Measurements from ENCODE around the gene IGSF5. TPM values are rescaled to one million over a fixed set of nuclear protein-coding genes. Genes with fewer than 3 reads are reported as not detected.
A peak's percentile ranks its signal among the peaks of the same experiment; 100 is the strongest.

The IGSF5 gene
- total and polyA plus RNA-seq, 12 donors = 1.2 to 6.2 (median 4.4) TPM

GRCh38 chr21:39796466-39796865, 51.5 kb downstream of the IGSF5 start:
- ATAC-seq = no peak
- intact Hi-C loops (cut with DNase I) = loop anchor here in 1 of 10 donors (5.0 kb wide), 1 partner anchor 331 kb away; no protein-coding TSS in a partner anchor

GRCh38 chr21:39799178-39799577, 54.2 kb downstream of the IGSF5 start:
- H3K9me3 ChIP-seq = no peaks in the 10 kb centered on the region
- TF ChIP-seq CTCF (IDR thresholded peaks at IDR 0.05) = no peak
- peak overlapping the region in 1 of 10 donors; percentile 7 for H3K4me3 ChIP-seq
- H3K27ac ChIP-seq = peak overlapping the region in 1 of 10 donors; percentile 38
- DNase-seq = peak; percentile 20 to 40
- intact Hi-C loops (cut with DNase I) = loop anchor here in 1 of 10 donors (5.0 kb wide), 1 partner anchor 328 kb away; no protein-coding TSS in a partner anchor
- H3K36me3 ChIP-seq = peaks cover 0 to 2% (median 0%) of the 10 kb centered on the region in 9 donors
- 54 to 63% methylated on average over 7 of the region's 7 CpGs for WGBS, 2 donors
- no peaks in the 10 kb centered on the region for H3K27me3 ChIP-seq
- ATAC-seq = peak in 7 of 8 donors; percentile 44 to 95 (median 84)
- H3K4me1 ChIP-seq = peaks cover 0 to 7% (median 0%) of the 10 kb centered on the region in 9 donors

More at GRCh38 chr21:39796466-39796865, 51.5 kb downstream of the IGSF5 start:
- TF ChIP-seq CTCF (IDR thresholded peaks at IDR 0.05) = no peak
- no peak overlapping the region for H3K4me3 ChIP-seq
- no peak overlapping the region for H3K27ac ChIP-seq
- no peaks in the 10 kb centered on the region for H3K9me3 ChIP-seq
- peaks cover 0 to 6% (median 0%) of the 10 kb centered on the region in 9 donors for H3K4me1 ChIP-seq
- H3K36me3 ChIP-seq = peaks cover 0 to 2% (median 0%) of the 10 kb centered on the region in 9 donors
- DNase-seq = no peak
- 92 to 94% methylated on average over 8 of the region's 8 CpGs for WGBS, 2 donors
- H3K27me3 ChIP-seq = no peaks in the 10 kb centered on the region

- 61 to 67% methylated on average over 4 of the region's 4 CpGs for WGBS, 2 donors
- ATAC-seq (no peak), DNase-seq (no peak)
- intact Hi-C loops (cut with DNase I) = no loop called here
- Histone ChIP-seq H3K4me3 (no peak overlapping the region), H3K36me3 (no peaks in the 10 kb centered on the region), H3K4me1 (peaks cover 0 to 9% (median 0%) of the 10 kb centered on the region in 9 donors), H3K27ac (no peak overlapping the region), H3K27me3 (no peaks in the 10 kb centered on the region), H3K9me3 (no peaks in the 10 kb centered on the region)
- no peak for TF ChIP-seq CTCF (IDR thresholded peaks at IDR 0.05)
Measured at GRCh38 chr21:39800311-39800710, 55.3 kb downstream of the IGSF5 start.

GRCh38 chr21:39802217-39802616, 57.2 kb downstream of the IGSF5 start:
- H3K36me3 ChIP-seq = no peaks in the 10 kb centered on the region
- intact Hi-C loops (cut with DNase I) = no loop called here
- DNase-seq (no peak), ATAC-seq (no peak)
- no peak for TF ChIP-seq CTCF (IDR thresholded peaks at IDR 0.05)
- H3K4me1 ChIP-seq = peaks cover 0 to 9% (median 0%) of the 10 kb centered on the region in 9 donors
- H3K27ac ChIP-seq = no peak overlapping the region
- H3K4me3 ChIP-seq = no peak overlapping the region
- H3K9me3 ChIP-seq = no peaks in the 10 kb centered on the region
- WGBS, 2 donors = 88 to 90% methylated on average over 2 of the region's 2 CpGs
- no peaks in the 10 kb centered on the region for H3K27me3 ChIP-seq
